Neuronal stem cell (in vitro differentiated cells): ENCODE data around the gene BPIFB6.

Experiments used
- DNase-seq: peaks from one replicate; pipeline ENCODE4 v3.0.0-alpha.2; 2013; ENCODE audit warnings: low spot score
- H2AFZ ChIP-seq: one replicate; pipeline ENCODE4 v1.6.1; 2013; ENCODE audit warnings: mild to moderate bottlenecking, low read length, inconsistent platforms
- H2AK5ac ChIP-seq: 2 replicates; pipeline ENCODE4 v1.6.1; 2013; ENCODE audit warnings: low read depth, mild to moderate bottlenecking, inconsistent platforms, low read length, moderate library complexity, mixed read lengths
- H2BK120ac ChIP-seq: 2 replicates; pipeline ENCODE4 v1.6.1; 2013; ENCODE audit warnings: low read depth, mild to moderate bottlenecking, inconsistent platforms, low read length, moderate library complexity, mixed read lengths
- H2BK12ac ChIP-seq: one replicate; pipeline ENCODE4 v1.6.1; 2013; ENCODE audit warnings: low read length, inconsistent platforms
- H2BK15ac ChIP-seq: 2 replicates; pipeline ENCODE4 v1.6.1; 2013; ENCODE audit warnings: mild to moderate bottlenecking, low read length, inconsistent platforms, mixed read lengths
- H2BK5ac ChIP-seq: one replicate; pipeline ENCODE4 v1.6.1; 2013; ENCODE audit warnings: inconsistent platforms, mild to moderate bottlenecking, low read length, moderate library complexity
- H3K14ac ChIP-seq: one replicate; pipeline ENCODE4 v1.6.1; 2013; ENCODE audit warnings: low read length, inconsistent platforms
- H3K18ac ChIP-seq: 2 replicates; pipeline ENCODE4 v1.6.1; 2013; ENCODE audit warnings: low read length, inconsistent platforms
- H3K23ac ChIP-seq: 2 replicates; pipeline ENCODE4 v1.6.1; 2013; ENCODE audit warnings: low read depth, mild to moderate bottlenecking, mixed read lengths, low read length, inconsistent platforms; ENCODE audit not compliant: poor library complexity
- H3K27ac ChIP-seq: replicated peaks from 3 replicates; pipeline ENCODE4 v1.5.1; 2013; ENCODE audit warnings: low read length, inconsistent platforms
- H3K27me3 ChIP-seq, 3 experiments: 2 replicates each; pipeline ENCODE4 v1.6.1; 2013; ENCODE audit warnings: low read length in 3 of 3, mild to moderate bottlenecking in 2 of 3, inconsistent platforms in 1 of 3, low read depth in 1 of 3, mixed read lengths in 1 of 3, moderate library complexity in 1 of 3; ENCODE audit not compliant: control insufficient read depth in 3 of 3, insufficient read depth in 3 of 3
- H3K36me3 ChIP-seq, 2 donors: replicated peaks in 1 of 2; 2 replicates each; pipeline ENCODE4 v1.6.1; 2013; ENCODE audit warnings: low read length in 2 of 2; ENCODE audit not compliant: control insufficient read depth in 2 of 2, insufficient read depth in 2 of 2
- H3K4ac ChIP-seq: 2 replicates; pipeline ENCODE4 v1.6.1; 2013; ENCODE audit warnings: inconsistent platforms, mild to moderate bottlenecking, low read length, moderate library complexity
- H3K4me1 ChIP-seq, 2 donors: 1 replicate in 1 of 2; 2 replicates in 1 of 2; pipeline ENCODE4 v1.6.1; 2013; ENCODE audit warnings: low read length in 2 of 2, low read depth in 1 of 2; ENCODE audit not compliant: control insufficient read depth in 2 of 2, insufficient read depth in 1 of 2
- H3K4me2 ChIP-seq: one replicate; pipeline ENCODE4 v1.6.1; 2013; ENCODE audit warnings: mild to moderate bottlenecking, low read length, inconsistent platforms; ENCODE audit not compliant: insufficient read depth, poor library complexity, severe bottlenecking
- H3K4me3 ChIP-seq, 2 donors: 2 replicates each; pipeline ENCODE4 v1.5.1; 2013; ENCODE audit warnings: low read length in 2 of 2, mild to moderate bottlenecking in 2 of 2, inconsistent platforms in 1 of 2, moderate library complexity in 1 of 2
- H3K79me1 ChIP-seq: one replicate; pipeline ENCODE4 v1.6.1; 2013; ENCODE audit warnings: low read depth, mild to moderate bottlenecking, inconsistent platforms, low read length, moderate library complexity
- H3K9ac ChIP-seq: one replicate; pipeline ENCODE4 v1.6.1; 2013; ENCODE audit warnings: mild to moderate bottlenecking, low read depth, low read length, inconsistent platforms; ENCODE audit not compliant: poor library complexity
- H3K9me3 ChIP-seq, 2 donors: replicated peaks in 1 of 2; 2 replicates each; pipeline versions ENCODE3 to v1.6.1; 2013; ENCODE audit warnings: low read length in 2 of 2, mild to moderate bottlenecking in 2 of 2, inconsistent platforms in 1 of 2, low read depth in 1 of 2, mixed read lengths in 1 of 2, moderate library complexity in 1 of 2; ENCODE audit not compliant: control insufficient read depth in 2 of 2, insufficient read depth in 1 of 2
- H4K8ac ChIP-seq: one replicate; pipeline ENCODE4 v1.6.1; 2013; ENCODE audit warnings: low read depth, mild to moderate bottlenecking, inconsistent platforms, low read length, moderate library complexity
- H4K91ac ChIP-seq: one replicate; pipeline ENCODE4 v1.6.1; 2013; ENCODE audit warnings: low read length, low read depth, mild to moderate bottlenecking, inconsistent platforms; ENCODE audit not compliant: poor library complexity
- WGBS, 2 donors: extraction: QIAGEN DNeasy Blood & Tissue Kit; methylation state at CpG; one replicate each; pipeline ENCODE4 v1.1.7; 2013; ENCODE audit warnings: missing lambda C conversion rate in 2 of 2, mixed read lengths in 1 of 2; ENCODE audit not compliant: insufficient read length in 2 of 2, insufficient replicate concordance in 1 of 2; ENCODE audit errors: extremely low coverage in 2 of 2; 5-methylcytosine and 5-hydroxymethylcytosine counted together

Gene BPIFB6

DNA sequence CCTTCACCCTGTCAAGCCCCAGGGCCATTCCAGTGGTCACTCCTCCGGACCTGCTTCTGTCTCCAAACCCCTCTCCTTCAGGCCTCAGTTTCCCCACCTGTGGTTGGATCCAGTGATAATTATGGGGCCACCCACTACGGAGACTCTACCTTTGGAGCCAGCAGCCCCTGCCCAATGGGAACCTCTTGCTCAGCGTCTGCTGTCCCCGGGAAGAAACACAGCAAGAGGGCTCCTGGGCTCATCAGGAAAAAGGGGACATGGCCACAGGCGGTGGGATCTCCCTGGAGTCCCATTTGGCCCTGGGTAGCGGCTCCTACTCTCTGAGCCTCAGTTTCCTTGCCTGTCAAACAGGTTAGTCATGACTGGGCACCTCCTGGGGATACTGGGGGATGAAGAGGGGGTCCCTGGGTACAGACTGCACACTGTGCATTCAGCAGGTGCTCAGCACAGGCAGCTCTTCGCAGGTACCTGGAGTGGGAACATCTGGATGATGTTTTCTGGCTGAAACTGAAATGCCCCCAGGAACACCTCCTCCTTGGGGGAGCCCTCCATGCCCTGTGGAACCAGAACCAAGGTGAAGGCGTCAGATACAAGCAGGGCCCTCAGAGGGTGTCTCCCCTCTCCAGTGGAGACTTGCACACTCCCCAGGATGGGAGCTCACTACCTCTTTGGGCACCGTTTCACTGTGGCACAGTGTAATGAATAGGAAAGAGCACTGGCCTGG, 46.7 kb upstream of the BPIFB6 start:
- H3K4me1 ChIP-seq, result peaks cover 5 to 14% of the 10 kb centered on the region in 2 donors
- no peak overlapping the region for H2AFZ ChIP-seq

DNA sequence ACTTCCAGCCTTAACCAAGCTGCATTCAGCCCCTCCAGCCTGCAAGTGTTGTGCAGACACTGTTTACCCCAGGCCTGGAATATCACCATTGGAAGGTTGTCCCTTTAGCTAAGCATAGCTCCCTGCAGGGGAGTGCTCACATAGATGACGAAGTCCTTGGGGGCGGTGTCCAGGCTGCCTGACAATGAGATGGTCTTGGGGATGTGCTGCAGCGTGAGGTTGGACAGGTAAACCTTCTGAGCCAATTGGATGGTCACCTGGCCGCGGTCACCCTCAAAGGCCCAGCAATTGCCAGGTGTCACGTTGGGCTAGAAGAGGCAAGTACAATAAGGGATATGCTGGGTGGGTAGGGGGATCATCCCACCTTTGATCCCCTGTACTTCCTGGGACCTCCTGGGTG, 45.9 kb upstream of the BPIFB6 start:
- H3K14ac ChIP-seq, result no peak overlapping the region
- no peaks in the 10 kb centered on the region for H3K36me3 ChIP-seq
- H4K8ac ChIP-seq, result no peak overlapping the region
- H3K23ac ChIP-seq, result no peak overlapping the region
- no peak overlapping the region for H2AK5ac ChIP-seq
- H2BK5ac ChIP-seq, result no peak overlapping the region
- peaks cover 0 to 8% of the 10 kb centered on the region in 2 donors for H3K4me1 ChIP-seq
- H3K27ac ChIP-seq, result no peak overlapping the region
- no peak overlapping the region for H2BK120ac ChIP-seq
- no peaks in the 10 kb centered on the region for H3K79me1 ChIP-seq
- peaks cover 0 to 1% of the 10 kb centered on the region in 2 donors for H3K9me3 ChIP-seq
- H3K9ac ChIP-seq, result peak overlapping the region; percentile 64
- no CpG with 5 or more reads among the region's 6 CpGs for WGBS, 2 donors
- no peak overlapping the region for H3K4me2 ChIP-seq
- no peak overlapping the region for H2BK15ac ChIP-seq
- no peak overlapping the region for H2BK12ac ChIP-seq
- no peak overlapping the region for H3K4me3 ChIP-seq
- no peak overlapping the region for H2AFZ ChIP-seq
- no peaks in the 10 kb centered on the region for H3K27me3 ChIP-seq
- no peak overlapping the region for H3K4ac ChIP-seq
- no peak overlapping the region for H4K91ac ChIP-seq
- no peak overlapping the region for H3K18ac ChIP-seq
- DNase-seq, result no peak

More for the DNA sequence above, 46.7 kb upstream of the BPIFB6 start:
- no peak overlapping the region for H3K4me3 ChIP-seq
- DNase-seq, result no peak
- H2BK15ac ChIP-seq, result no peak overlapping the region
- peak overlapping the region; percentile 17 for H3K18ac ChIP-seq
- H3K27me3 ChIP-seq, result no peaks in the 10 kb centered on the region
- no peaks in the 10 kb centered on the region for H3K79me1 ChIP-seq
- H3K27ac ChIP-seq, result no peak overlapping the region
- H2BK12ac ChIP-seq, result no peak overlapping the region
- H3K4me2 ChIP-seq, result no peak overlapping the region
- H2BK120ac ChIP-seq, result no peak overlapping the region
- H4K91ac ChIP-seq, result no peak overlapping the region
- H3K4ac ChIP-seq, result no peak overlapping the region
- H3K9ac ChIP-seq, result no peak overlapping the region
- WGBS, 2 donors, result no CpG with 5 or more reads among the region's 9 CpGs
- H3K23ac ChIP-seq, result peak overlapping the region; percentile 34
- H3K9me3 ChIP-seq, result peaks cover 0 to 1% of the 10 kb centered on the region in 2 donors
- peak overlapping the region; percentile 2 for H2BK5ac ChIP-seq
- no peaks in the 10 kb centered on the region for H3K36me3 ChIP-seq
- H2AK5ac ChIP-seq, result peak overlapping the region; percentile 47
- no peak overlapping the region for H4K8ac ChIP-seq
- no peak overlapping the region for H3K14ac ChIP-seq

DNA sequence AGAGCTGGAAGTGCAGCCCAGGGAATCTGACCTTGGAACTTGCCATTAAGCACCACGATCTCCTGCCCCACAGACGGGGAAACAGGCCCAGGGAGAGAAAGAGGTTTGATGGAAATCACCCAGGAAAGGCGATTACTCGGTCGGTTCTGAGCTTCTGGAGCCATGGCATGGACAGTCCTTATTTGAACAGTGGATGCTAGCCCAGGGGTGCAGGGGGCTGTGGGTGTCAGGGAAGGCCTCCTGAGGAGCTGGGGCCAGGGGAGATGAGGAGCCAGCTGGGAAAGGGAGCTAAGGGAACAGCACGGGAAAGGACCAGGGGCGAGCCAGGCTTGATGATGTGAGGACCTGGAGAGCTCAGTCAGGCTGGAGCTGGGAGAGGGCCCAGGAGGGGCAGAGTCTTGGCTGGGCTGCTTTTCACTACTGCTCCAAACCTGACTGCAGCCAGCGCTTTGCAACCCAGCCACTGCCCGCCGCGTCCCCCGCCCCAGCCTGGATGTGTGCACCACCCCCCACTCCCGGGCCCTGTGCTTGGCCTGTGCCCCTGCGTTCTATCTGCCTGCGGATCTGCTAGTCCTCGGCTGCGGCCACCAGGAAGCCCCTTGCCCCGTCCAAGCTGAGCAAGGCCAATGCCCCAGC, 45.0 kb upstream of the BPIFB6 start:
- Histone ChIP-seq H3K4me1 (peaks cover 0 to 5% of the 10 kb centered on the region in 2 donors), H3K4me2 (no peak overlapping the region), H2AFZ (no peak overlapping the region), H3K18ac (peak overlapping the region; percentile 67), H4K8ac (peak overlapping the region; percentile 23), H3K27ac (no peak overlapping the region), H2BK12ac (no peak overlapping the region), H2BK5ac (no peak overlapping the region), H3K9me3 (peaks cover 0 to 1% of the 10 kb centered on the region in 2 donors), H3K14ac (no peak overlapping the region), H3K23ac (peak overlapping the region; percentile 2), H3K79me1 (no peaks in the 10 kb centered on the region), H3K27me3 (no peaks in the 10 kb centered on the region), H3K36me3 (no peaks in the 10 kb centered on the region), H3K4me3 (no peak overlapping the region), H3K4ac (no peak overlapping the region), H3K9ac (peak overlapping the region; percentile 54), H2AK5ac (peak overlapping the region; percentile 81), H4K91ac (no peak overlapping the region), H2BK15ac (peak overlapping the region; percentile 47), H2BK120ac (no peak overlapping the region)
- DNase-seq, result no peak
- WGBS, 2 donors, result no CpG with 5 or more reads among the region's 18 CpGs

DNA sequence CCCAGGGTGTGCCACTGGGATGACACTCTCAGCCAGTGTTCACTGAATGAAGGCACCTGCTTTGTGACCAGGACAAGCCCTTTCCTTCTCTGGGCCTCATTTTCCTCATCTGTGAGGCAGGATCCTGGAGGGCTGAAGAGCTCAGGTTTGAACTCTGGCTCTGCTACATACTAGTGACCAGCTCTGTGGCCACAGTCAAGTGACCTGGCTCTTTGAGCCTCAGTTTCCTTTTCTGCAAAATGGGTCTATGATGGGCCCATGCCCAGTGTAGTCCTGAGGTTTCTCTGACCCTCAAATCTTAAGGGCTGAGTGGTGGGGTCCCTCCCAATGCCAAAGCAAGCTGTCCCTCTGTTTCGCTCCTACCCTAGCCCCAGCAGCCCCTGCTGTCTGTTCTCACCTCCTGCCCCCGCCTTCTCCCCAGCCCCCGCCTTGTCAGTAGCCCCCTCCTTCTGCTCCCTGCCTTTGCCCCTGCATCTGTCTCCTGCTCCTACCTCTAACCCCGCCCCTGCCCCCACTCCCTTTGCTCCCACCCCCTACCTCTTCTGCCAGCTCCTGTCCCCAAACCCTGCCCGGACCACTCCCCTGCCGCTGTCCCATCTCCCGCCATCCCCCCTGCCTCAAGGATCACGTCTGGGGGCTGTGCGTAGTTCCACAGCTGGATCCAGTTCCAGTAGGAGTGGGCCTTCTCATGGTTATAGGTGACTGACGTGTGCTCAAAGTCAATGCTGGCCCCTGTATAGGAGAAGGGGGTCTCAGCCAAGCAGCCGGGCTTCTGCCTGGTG, 44.2 kb upstream of the BPIFB6 start:
- H2AFZ ChIP-seq, result no peak overlapping the region
- peak overlapping the region; percentile 44 for H3K18ac ChIP-seq
- no peak overlapping the region for H3K23ac ChIP-seq
- H2AK5ac ChIP-seq, result peak overlapping the region; percentile 30
- no peak overlapping the region for H4K8ac ChIP-seq
- H3K4ac ChIP-seq, result no peak overlapping the region
- no peak overlapping the region for H4K91ac ChIP-seq
- no peaks in the 10 kb centered on the region for H3K9me3 ChIP-seq
- H3K27me3 ChIP-seq, result peaks cover 0 to 2% (median 0%) of the 10 kb centered on the region in 3 experiments
- no peak overlapping the region for H2BK15ac ChIP-seq
- no peak overlapping the region for H3K4me2 ChIP-seq
- no peak overlapping the region for H2BK5ac ChIP-seq
- H3K14ac ChIP-seq, result peak overlapping the region; percentile 8
- H2BK12ac ChIP-seq, result no peak overlapping the region
- no peaks in the 10 kb centered on the region for H3K79me1 ChIP-seq
- H2BK120ac ChIP-seq, result peak overlapping the region; percentile 27
- no CpG with 5 or more reads among the region's 11 CpGs for WGBS, 2 donors
- H3K36me3 ChIP-seq, result no peaks in the 10 kb centered on the region
- H3K27ac ChIP-seq, result no peak overlapping the region
- peaks cover 0 to 5% of the 10 kb centered on the region in 2 donors for H3K4me1 ChIP-seq
- no peak overlapping the region for H3K9ac ChIP-seq
- no peak for DNase-seq
- H3K4me3 ChIP-seq, result no peak overlapping the region
